ENCODE measurements around the gene HECTD2.

HECTD2 gene

DNA sequence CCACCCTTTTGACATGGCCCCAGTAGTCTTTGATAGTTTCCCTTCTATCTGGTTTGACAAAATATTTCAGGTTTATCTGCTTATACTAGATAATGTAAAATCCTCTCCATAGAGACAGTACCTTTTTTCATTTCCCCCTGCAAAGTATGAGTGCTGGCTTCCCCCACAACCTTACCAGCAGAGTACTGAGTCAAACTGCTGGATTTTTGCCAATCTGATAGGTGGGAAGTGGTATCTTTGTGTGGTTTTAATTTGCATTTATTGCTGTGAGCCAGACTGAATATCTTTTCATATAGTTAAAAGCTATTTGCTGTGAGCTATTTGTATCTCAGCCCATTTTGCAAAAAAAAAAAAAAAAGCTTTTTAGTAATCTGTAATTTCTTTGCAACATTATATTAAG, 32.1 kb upstream of the HECTD2 start:
- no peaks in the 10 kb centered on the region for H3K27me3 ChIP-seq (ENCODE audit: low read depth, low read length)
- H3K4me2 ChIP-seq (ENCODE audit: low read length) = peak overlapping the region; percentile 24; the same call in 1 of the 2 replicates
- no peak overlapping the region for H3K4me3 ChIP-seq (ENCODE audit: low read length)
- H4K20me1 ChIP-seq (ENCODE audit: insufficient read depth, low read length) = no peaks in the 10 kb centered on the region
- no peak overlapping the region for H3K27ac ChIP-seq (ENCODE audit: low read length)
- H3K36me3 ChIP-seq (replicated peaks; ENCODE audit: low read depth, low read length) = no peaks in the 10 kb centered on the region
- no peaks in the 10 kb centered on the region for H3K79me2 ChIP-seq (ENCODE audit: low read length)
- peaks cover 17% of the 10 kb centered on the region for H3K4me1 ChIP-seq (ENCODE audit: low read length)
- TF ChIP-seq CTCF (IDR thresholded peaks at IDR 0.05; ENCODE audit: low read depth, low read length) (no peak), EZH2phosphoT487 (IDR thresholded peaks at IDR 0.05; ENCODE audit: low read depth) (no peak)
- H3K9me3 ChIP-seq (ENCODE audit: insufficient read depth, low read length) = 0 out of 2 replicates have a peak, but pooled peaks cover 3% of the 10 kb centered on the region
- H2AFZ ChIP-seq (ENCODE audit: low read depth, low read length) = no peak overlapping the region
- H3K9ac ChIP-seq (ENCODE audit: low read length) = no peak overlapping the region

DNA sequence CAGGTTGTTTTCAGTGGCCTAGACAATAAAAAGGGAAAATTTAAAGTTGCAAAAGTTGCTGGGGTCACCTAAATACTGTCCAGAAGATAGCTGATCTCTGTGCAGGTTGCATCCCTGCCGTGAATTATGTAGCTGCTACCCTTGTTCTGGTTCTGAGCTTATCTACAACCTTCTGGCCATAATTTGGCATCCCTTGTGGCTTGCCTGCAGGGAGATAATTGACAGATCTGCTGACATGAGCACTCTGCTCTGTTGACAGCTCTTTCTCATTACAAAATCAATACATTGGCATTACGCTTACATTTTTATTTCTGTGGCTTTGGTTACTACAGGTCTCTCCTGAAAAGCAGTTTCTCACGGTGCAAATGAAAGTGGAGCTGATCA, 29.3 kb upstream of the HECTD2 start:
- Histone ChIP-seq H3K27ac (ENCODE audit: low read length) (no peak overlapping the region), H3K9ac (ENCODE audit: low read length) (no peak overlapping the region), H3K79me2 (ENCODE audit: low read length) (no peaks in the 10 kb centered on the region), H3K9me3 (ENCODE audit: insufficient read depth, low read length) (0 out of 2 replicates have a peak, but pooled peaks cover 3% of the 10 kb centered on the region), H3K27me3 (ENCODE audit: low read depth, low read length) (no peaks in the 10 kb centered on the region; the same call in 1 of the 2 replicates), H3K36me3 (replicated peaks; ENCODE audit: low read depth, low read length) (no peaks in the 10 kb centered on the region), H3K4me1 (ENCODE audit: low read length) (peaks cover 17% of the 10 kb centered on the region), H3K4me2 (ENCODE audit: low read length) (no peak overlapping the region), H4K20me1 (ENCODE audit: insufficient read depth, low read length) (no peaks in the 10 kb centered on the region), H3K4me3 (ENCODE audit: low read length) (no peak overlapping the region), H2AFZ (ENCODE audit: low read depth, low read length) (no peak overlapping the region)
- TF ChIP-seq EZH2phosphoT487 (IDR thresholded peaks at IDR 0.05; ENCODE audit: low read depth) = no peak

DNA sequence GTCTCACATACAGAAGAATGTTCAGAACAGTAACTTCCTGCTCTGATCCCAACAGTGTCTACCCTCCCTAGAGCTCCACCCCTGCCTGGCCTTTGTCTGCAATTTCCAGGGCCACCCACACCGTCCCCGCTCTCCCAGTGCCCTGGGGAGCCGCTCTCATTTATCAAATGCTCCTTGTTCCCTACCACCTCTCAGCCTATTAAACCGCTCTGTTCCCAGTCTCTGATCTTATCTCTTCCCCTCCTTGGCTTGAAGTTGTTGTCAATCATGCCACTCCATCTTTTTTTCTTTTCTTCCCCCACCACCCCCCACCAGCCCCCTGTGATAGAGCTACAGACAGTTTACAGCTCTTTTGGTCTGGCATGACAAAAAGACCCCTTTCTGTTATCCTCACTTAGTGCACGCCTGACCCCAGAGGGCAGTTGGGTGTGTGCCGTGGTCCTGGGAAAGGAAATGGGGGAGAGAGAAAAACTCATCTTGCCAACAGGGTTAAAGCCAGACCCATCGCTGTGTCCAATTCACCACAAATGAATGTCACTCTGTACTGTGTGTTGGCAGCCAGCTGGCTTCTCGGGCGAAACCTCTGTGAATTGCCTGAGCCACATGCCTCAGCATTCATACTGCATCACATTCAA, 28.8 kb upstream of the HECTD2 start:
- Histone ChIP-seq H3K9ac (ENCODE audit: low read length) (no peak overlapping the region), H3K27ac (ENCODE audit: low read length) (no peak overlapping the region)

GRCh38 chr10:91385306-91386085, 24.6 kb upstream of the HECTD2 start:
- Histone ChIP-seq H3K79me2 (ENCODE audit: low read length) (no peaks in the 10 kb centered on the region), H3K4me2 (ENCODE audit: low read length) (no peak overlapping the region), H3K9ac (ENCODE audit: low read length) (no peak overlapping the region), H3K4me3 (ENCODE audit: low read length) (no peak overlapping the region), H3K27me3 (ENCODE audit: low read depth, low read length) (peaks cover 3% of the 10 kb centered on the region; the same call in 1 of the 2 replicates), H3K36me3 (replicated peaks; ENCODE audit: low read depth, low read length) (no peaks in the 10 kb centered on the region), H3K4me1 (ENCODE audit: low read length) (peaks cover 5% of the 10 kb centered on the region), H3K27ac (ENCODE audit: low read length) (no peak overlapping the region), H4K20me1 (ENCODE audit: insufficient read depth, low read length) (no peaks in the 10 kb centered on the region), H2AFZ (ENCODE audit: low read depth, low read length) (no peak overlapping the region), H3K9me3 (ENCODE audit: insufficient read depth, low read length) (no peaks in the 10 kb centered on the region)
- TF ChIP-seq CTCF (IDR thresholded peaks at IDR 0.05; ENCODE audit: low read depth, low read length) = no peak
- no peak for TF ChIP-seq EZH2phosphoT487 (IDR thresholded peaks at IDR 0.05; ENCODE audit: low read depth)

More for the DNA sequence above, 28.8 kb upstream of the HECTD2 start:
- H3K79me2 ChIP-seq (ENCODE audit: low read length) = no peaks in the 10 kb centered on the region
- TF ChIP-seq EZH2phosphoT487 (IDR thresholded peaks at IDR 0.05; ENCODE audit: low read depth) = no peak
- 0 out of 2 replicates have a peak, but pooled peaks cover 3% of the 10 kb centered on the region for H3K9me3 ChIP-seq (ENCODE audit: insufficient read depth, low read length)
- no peaks in the 10 kb centered on the region for H3K36me3 ChIP-seq (replicated peaks; ENCODE audit: low read depth, low read length)
- no peak overlapping the region for H2AFZ ChIP-seq (ENCODE audit: low read depth, low read length)
- no peaks in the 10 kb centered on the region for H4K20me1 ChIP-seq (ENCODE audit: insufficient read depth, low read length)
- H3K4me2 ChIP-seq (ENCODE audit: low read length) = no peak overlapping the region
- no peak overlapping the region for H3K4me3 ChIP-seq (ENCODE audit: low read length)
- H3K4me1 ChIP-seq (ENCODE audit: low read length) = peaks cover 17% of the 10 kb centered on the region
- no peaks in the 10 kb centered on the region; the same call in 1 of the 2 replicates for H3K27me3 ChIP-seq (ENCODE audit: low read depth, low read length)
